Measurements from ENCODE around the gene TBC1D5.

DNA sequence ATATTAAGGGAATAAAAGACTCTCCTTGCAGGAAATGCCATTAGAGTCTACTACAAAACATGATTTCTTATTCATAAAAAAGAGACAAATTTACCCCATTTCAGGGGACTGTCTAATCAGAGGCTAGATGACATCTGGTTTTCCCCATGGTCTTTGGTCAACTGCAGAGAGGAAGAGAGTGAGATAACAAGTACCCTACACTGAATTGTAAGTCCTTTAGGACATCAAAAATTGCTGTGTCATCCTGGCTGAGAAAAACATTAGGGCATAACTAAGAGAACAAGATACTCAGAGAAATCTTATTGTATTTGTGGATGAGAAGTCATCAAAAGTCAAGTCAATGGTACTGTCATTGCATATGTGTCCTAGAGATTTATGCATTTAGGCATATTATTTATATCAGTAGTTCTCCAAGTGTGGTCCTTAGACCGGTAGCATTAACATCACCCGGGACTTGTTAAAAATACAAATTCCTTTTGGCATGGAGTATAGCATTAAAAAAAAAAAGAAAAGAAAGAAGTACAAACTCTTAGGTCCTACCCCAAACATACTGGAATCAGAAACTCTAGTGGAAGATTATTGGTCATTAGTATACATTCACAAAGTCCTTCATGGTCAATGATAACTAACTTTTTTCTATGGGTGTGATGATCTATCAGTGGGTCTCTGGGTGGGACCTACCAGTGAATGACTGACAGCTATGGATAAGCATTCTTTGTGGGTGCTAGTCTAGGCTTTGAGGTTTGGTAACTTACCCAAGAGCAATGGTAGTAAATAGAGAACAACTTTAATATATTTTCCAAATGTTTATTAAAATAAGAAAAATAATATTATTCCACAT lies 29.0 kb upstream of the TBC1D5 start:
- TF ChIP-seq BACH2 (CRISPR knock-in tag; IDR thresholded peaks at IDR 0.05; ENCODE audit: borderline replicate concordance) (no peak), TOX (CRISPR knock-in tag; IDR thresholded peaks at IDR 0.05; ENCODE audit: borderline replicate concordance) (no peak)
- TF ChIP-seq, protein P1, sequence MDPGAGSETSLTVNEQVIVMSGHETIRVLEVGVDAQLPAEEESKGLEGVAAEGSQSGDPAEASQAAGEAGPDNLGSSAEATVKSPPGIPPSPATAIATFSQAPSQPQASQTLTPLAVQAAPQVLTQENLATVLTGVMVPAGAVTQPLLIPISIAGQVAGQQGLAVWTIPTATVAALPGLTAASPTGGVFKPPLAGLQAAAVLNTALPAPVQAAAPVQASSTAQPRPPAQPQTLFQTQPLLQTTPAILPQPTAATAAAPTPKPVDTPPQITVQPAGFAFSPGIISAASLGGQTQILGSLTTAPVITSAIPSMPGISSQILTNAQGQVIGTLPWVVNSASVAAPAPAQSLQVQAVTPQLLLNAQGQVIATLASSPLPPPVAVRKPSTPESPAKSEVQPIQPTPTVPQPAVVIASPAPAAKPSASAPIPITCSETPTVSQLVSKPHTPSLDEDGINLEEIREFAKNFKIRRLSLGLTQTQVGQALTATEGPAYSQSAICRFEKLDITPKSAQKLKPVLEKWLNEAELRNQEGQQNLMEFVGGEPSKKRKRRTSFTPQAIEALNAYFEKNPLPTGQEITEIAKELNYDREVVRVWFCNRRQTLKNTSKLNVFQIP (CRISPR knock-in tag; IDR thresholded peaks at IDR 0.05; ENCODE audit: borderline replicate concordance, low read depth): no peak

Data from SK-N-SH treated with all-trans-retinoic acid at 6 μM for 48 hours (cell line).